K562 (cell line): ENCODE results near the gene CFAP97D2. TPM values are rescaled to one million over a fixed set of nuclear protein-coding genes. Genes with fewer than 3 reads are reported as not detected.
A peak's percentile ranks its signal among the peaks of the same experiment; 100 is the strongest.

Experiments
- ATF1 ChIP-seq, 2 experiments: fragments of 450-650 bp in 1 of 2; IDR thresholded peaks; 2 replicates each; pipeline ENCODE4 v1.6.1; 2016; ENCODE audit warnings: missing compliant biosample characterization in 1 of 2, missing genetic modification characterization in 1 of 2
- FOSL1 ChIP-seq: fragments of 200-800 bp; sonication (Bioruptor generic); conservative IDR thresholded peaks from 2 replicates; pipeline ENCODE4 v1.6.1; 2016; ENCODE audit warnings: missing genetic modification characterization, missing compliant biosample characterization
- GABPA ChIP-seq: fragments of 200-800 bp; sonication (Bioruptor generic); conservative IDR thresholded peaks from 2 replicates; pipeline ENCODE4 v1.6.1; 2016; ENCODE audit warnings: low read depth, missing genetic modification characterization, missing compliant biosample characterization
- KAT8 ChIP-seq: fragments of 450-650 bp; IDR thresholded peaks from 2 replicates; pipeline ENCODE4 v1.6.1; 2016; ENCODE audit warnings: low read depth, mild to moderate bottlenecking
- L3MBTL2 ChIP-seq: fragments of 450-650 bp; IDR thresholded peaks from 2 replicates; pipeline ENCODE4 v1.6.1; 2016; ENCODE audit warnings: mild to moderate bottlenecking, moderate library complexity
- MTA2 ChIP-seq: fragments of 450-650 bp; IDR thresholded peaks from 2 replicates; pipeline ENCODE4 v1.6.1; 2016; ENCODE audit warnings: low read depth
- POLR2A ChIP-seq: fragments of 450-650 bp; conservative IDR thresholded peaks from 2 replicates; pipeline ENCODE4 v1.6.1; 2016
- SMARCE1 ChIP-seq: fragments of 450-650 bp; IDR thresholded peaks from 2 replicates; pipeline ENCODE4 v1.7.1; 2016; ENCODE audit warnings: mild to moderate bottlenecking
- SRF ChIP-seq, 2 experiments: fragments of 250-450, 450-650 bp in 1 of 2; sonication (Bioruptor Pico) in 1 of 2; sonication (generic) in 1 of 2; formaldehyde crosslinking; IDR thresholded peaks; 2 replicates each; pipeline versions ENCODE4 v1.5.0 to v1.5.1; 2020 to 2022; ENCODE audit warnings: mild to moderate bottlenecking in 1 of 2, missing genetic modification reagents in 1 of 2
- ZFX ChIP-seq: sonication (generic); formaldehyde crosslinking; IDR thresholded peaks from 2 replicates; pipeline ENCODE4 v1.8.0; 2022; ENCODE audit warnings: mild to moderate bottlenecking, missing genetic modification reagents, moderate library complexity
- polyA plus RNA-seq, 8 experiments: library from polyadenylated mRNA; depleted of rRNA in 4 of 8; stranded (reverse) in 5 of 8; unstranded in 3 of 8; fragments of >200 nt; fragmentation: Nextera tagmentation in 2 of 8; fragmentation: Illumina TruSeq in 1 of 8; extraction: Ambion mirVana in 2 of 8; extraction: Trizol in 1 of 8; gene quantifications; 2 replicates each; pipeline versions ENCODE4 v1.2.1 to v1.2.3, GENCODE V29; 2011 to 2014; ENCODE audit warnings: inconsistent platforms in 1 of 8, missing spikeins in 1 of 8
- total RNA-seq, 7 experiments: library from RNA; depleted of rRNA in 6 of 7; stranded (reverse); fragments of >200 nt in 6 of 7; fragmentation: Illumina TruSeq in 2 of 7; extraction: Trizol in 2 of 7; gene quantifications; 2 replicates each; pipeline versions ENCODE4 v1.2.1 to v1.2.3, GENCODE V29; 2011 to 2021; ENCODE audit warnings: low replicate concordance in 1 of 7
- TF ChIP-seq, protein P1 (sequence below): sonication (generic); formaldehyde crosslinking; IDR thresholded peaks from 2 replicates; pipeline ENCODE4 v1.9.0; 2022; ENCODE audit warnings: mild to moderate bottlenecking, missing genetic modification reagents
- TF ChIP-seq, protein P2 (sequence below): sonication (generic); formaldehyde crosslinking; IDR thresholded peaks from 2 replicates; pipeline ENCODE4 v1.5.0; 2020; ENCODE audit warnings: missing genetic modification reagents
- TF ChIP-seq, protein P3 (sequence below): fragments of 450-650 bp; formaldehyde crosslinking; IDR thresholded peaks from 2 replicates; pipeline ENCODE4 v1.4.0; 2020; ENCODE audit warnings: mild to moderate bottlenecking, mixed read lengths
- TF ChIP-seq, protein P4 (sequence below): fragments of 450-650 bp; IDR thresholded peaks from 2 replicates; pipeline ENCODE4 v1.6.1; 2016; ENCODE audit warnings: mild to moderate bottlenecking, moderate library complexity

Gene CFAP97D2
- total and polyA plus RNA-seq, 9 of the 15 experiments (the other 6 are each of a cell fraction or from before 2014, with no cell fraction given): not detected

DNA sequence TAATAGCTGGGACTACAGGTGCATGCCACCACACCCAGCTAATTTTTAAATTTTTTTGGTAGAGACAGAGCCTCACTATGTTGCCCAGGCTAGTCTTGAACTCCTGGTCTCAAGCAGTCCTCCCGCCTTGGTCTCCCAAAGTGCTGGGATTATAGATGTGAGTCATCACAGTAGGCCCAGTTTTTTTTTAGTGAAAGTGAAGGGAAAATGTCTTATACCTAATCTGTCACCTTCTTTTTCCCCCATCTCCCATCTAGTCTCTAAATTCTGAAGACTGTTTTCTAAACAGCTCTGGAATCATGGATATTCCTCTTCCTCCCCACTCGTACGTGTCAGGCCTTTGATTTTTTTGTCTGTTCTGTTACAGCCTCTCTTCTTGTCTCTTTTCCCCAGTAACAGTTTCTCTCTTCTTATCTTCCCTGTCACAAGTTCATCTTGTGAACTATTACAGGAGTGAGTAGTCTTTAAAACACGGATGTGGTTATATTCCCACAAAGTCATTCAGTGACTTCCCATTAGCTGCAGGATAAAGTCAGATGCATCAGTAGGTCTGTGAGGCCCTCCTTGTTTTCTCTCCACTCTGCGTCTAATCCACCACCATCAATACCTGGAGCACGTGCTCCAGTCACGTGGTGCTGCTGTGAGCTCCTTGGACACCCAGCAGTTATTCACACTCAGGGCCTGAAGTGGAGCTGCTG lies 58.5 kb downstream of the CFAP97D2 start (continued):
- TF ChIP-seq ZFX (CRISPR knock-in tag) (peak; percentile 62; the same call in 1 of the 2 replicates), ATF1 (CRISPR knock-in tag; IDR thresholded peaks at IDR 0.05) (no peak), ATF1 (tag; IDR thresholded peaks at IDR 0.05) (no peak), SRF (CRISPR knock-in tag; IDR thresholded peaks at IDR 0.05) (no peak), SMARCE1 (peak; percentile 53; the same call in 1 of the 2 replicates), GABPA (peak; percentile 66), MTA2 (peak; percentile 18; the same call in 1 of the 2 replicates), FOSL1 (peak; percentile 87), L3MBTL2 (peak; percentile 82), POLR2A (no peak), KAT8 (no peak)
- TF ChIP-seq, protein P1, sequence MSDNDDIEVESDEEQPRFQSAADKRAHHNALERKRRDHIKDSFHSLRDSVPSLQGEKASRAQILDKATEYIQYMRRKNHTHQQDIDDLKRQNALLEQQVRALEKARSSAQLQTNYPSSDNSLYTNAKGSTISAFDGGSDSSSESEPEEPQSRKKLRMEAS (CRISPR knock-in tag): peak; percentile 95
- TF ChIP-seq, protein P2, sequence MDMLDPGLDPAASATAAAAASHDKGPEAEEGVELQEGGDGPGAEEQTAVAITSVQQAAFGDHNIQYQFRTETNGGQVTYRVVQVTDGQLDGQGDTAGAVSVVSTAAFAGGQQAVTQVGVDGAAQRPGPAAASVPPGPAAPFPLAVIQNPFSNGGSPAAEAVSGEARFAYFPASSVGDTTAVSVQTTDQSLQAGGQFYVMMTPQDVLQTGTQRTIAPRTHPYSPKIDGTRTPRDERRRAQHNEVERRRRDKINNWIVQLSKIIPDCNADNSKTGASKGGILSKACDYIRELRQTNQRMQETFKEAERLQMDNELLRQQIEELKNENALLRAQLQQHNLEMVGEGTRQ: peak; percentile 90
- TF ChIP-seq, protein P3, sequence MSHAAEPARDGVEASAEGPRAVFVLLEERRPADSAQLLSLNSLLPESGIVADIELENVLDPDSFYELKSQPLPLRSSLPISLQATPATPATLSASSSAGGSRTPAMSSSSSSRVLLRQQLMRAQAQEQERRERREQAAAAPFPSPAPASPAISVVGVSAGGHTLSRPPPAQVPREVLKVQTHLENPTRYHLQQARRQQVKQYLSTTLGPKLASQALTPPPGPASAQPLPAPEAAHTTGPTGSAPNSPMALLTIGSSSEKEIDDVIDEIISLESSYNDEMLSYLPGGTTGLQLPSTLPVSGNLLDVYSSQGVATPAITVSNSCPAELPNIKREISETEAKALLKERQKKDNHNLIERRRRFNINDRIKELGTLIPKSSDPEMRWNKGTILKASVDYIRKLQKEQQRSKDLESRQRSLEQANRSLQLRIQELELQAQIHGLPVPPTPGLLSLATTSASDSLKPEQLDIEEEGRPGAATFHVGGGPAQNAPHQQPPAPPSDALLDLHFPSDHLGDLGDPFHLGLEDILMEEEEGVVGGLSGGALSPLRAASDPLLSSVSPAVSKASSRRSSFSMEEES: peak; percentile 94
- TF ChIP-seq, protein P4, sequence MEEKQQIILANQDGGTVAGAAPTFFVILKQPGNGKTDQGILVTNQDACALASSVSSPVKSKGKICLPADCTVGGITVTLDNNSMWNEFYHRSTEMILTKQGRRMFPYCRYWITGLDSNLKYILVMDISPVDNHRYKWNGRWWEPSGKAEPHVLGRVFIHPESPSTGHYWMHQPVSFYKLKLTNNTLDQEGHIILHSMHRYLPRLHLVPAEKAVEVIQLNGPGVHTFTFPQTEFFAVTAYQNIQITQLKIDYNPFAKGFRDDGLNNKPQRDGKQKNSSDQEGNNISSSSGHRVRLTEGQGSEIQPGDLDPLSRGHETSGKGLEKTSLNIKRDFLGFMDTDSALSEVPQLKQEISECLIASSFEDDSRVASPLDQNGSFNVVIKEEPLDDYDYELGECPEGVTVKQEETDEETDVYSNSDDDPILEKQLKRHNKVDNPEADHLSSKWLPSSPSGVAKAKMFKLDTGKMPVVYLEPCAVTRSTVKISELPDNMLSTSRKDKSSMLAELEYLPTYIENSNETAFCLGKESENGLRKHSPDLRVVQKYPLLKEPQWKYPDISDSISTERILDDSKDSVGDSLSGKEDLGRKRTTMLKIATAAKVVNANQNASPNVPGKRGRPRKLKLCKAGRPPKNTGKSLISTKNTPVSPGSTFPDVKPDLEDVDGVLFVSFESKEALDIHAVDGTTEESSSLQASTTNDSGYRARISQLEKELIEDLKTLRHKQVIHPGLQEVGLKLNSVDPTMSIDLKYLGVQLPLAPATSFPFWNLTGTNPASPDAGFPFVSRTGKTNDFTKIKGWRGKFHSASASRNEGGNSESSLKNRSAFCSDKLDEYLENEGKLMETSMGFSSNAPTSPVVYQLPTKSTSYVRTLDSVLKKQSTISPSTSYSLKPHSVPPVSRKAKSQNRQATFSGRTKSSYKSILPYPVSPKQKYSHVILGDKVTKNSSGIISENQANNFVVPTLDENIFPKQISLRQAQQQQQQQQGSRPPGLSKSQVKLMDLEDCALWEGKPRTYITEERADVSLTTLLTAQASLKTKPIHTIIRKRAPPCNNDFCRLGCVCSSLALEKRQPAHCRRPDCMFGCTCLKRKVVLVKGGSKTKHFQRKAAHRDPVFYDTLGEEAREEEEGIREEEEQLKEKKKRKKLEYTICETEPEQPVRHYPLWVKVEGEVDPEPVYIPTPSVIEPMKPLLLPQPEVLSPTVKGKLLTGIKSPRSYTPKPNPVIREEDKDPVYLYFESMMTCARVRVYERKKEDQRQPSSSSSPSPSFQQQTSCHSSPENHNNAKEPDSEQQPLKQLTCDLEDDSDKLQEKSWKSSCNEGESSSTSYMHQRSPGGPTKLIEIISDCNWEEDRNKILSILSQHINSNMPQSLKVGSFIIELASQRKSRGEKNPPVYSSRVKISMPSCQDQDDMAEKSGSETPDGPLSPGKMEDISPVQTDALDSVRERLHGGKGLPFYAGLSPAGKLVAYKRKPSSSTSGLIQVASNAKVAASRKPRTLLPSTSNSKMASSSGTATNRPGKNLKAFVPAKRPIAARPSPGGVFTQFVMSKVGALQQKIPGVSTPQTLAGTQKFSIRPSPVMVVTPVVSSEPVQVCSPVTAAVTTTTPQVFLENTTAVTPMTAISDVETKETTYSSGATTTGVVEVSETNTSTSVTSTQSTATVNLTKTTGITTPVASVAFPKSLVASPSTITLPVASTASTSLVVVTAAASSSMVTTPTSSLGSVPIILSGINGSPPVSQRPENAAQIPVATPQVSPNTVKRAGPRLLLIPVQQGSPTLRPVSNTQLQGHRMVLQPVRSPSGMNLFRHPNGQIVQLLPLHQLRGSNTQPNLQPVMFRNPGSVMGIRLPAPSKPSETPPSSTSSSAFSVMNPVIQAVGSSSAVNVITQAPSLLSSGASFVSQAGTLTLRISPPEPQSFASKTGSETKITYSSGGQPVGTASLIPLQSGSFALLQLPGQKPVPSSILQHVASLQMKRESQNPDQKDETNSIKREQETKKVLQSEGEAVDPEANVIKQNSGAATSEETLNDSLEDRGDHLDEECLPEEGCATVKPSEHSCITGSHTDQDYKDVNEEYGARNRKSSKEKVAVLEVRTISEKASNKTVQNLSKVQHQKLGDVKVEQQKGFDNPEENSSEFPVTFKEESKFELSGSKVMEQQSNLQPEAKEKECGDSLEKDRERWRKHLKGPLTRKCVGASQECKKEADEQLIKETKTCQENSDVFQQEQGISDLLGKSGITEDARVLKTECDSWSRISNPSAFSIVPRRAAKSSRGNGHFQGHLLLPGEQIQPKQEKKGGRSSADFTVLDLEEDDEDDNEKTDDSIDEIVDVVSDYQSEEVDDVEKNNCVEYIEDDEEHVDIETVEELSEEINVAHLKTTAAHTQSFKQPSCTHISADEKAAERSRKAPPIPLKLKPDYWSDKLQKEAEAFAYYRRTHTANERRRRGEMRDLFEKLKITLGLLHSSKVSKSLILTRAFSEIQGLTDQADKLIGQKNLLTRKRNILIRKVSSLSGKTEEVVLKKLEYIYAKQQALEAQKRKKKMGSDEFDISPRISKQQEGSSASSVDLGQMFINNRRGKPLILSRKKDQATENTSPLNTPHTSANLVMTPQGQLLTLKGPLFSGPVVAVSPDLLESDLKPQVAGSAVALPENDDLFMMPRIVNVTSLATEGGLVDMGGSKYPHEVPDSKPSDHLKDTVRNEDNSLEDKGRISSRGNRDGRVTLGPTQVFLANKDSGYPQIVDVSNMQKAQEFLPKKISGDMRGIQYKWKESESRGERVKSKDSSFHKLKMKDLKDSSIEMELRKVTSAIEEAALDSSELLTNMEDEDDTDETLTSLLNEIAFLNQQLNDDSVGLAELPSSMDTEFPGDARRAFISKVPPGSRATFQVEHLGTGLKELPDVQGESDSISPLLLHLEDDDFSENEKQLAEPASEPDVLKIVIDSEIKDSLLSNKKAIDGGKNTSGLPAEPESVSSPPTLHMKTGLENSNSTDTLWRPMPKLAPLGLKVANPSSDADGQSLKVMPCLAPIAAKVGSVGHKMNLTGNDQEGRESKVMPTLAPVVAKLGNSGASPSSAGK: peak; percentile 75
